Cerebellar nuclear complex (tissue), 1 donor: Measurements from ENCODE around the gene PSMD9.
A peak's percentile ranks its signal among the peaks of the same experiment; 100 is the strongest.
"Not testable (repeated sequence)": the region's sequence is repeated elsewhere in the genome, so short reads cannot be mapped to it uniquely, and the experiment has no call there.

Source experiments
- DNase-seq, 2 experiments: peaks; one replicate each; lab custom pipeline; 2025; lab: John Stamatoyannopoulos, UW

Gene PSMD9

DNA sequence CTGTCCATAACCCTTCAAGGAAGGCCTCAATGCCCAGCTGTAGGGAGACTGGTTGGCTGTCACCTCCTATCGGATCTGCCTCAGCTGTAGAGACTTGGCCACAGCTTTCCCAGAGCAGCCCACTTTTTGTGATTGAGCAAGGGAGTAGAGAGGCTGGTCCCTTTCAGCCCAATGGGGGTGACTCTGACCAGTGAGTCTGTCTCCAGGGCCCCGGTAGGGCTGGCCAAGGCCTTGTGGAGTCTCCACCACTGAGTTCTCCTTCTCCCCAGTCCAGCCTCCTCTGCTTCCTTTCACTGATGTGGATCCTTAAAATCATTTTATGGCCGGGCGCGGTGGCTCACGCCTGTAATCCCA, 15.4 kb upstream of the PSMD9 start:
- DNase-seq, result no peak

DNA sequence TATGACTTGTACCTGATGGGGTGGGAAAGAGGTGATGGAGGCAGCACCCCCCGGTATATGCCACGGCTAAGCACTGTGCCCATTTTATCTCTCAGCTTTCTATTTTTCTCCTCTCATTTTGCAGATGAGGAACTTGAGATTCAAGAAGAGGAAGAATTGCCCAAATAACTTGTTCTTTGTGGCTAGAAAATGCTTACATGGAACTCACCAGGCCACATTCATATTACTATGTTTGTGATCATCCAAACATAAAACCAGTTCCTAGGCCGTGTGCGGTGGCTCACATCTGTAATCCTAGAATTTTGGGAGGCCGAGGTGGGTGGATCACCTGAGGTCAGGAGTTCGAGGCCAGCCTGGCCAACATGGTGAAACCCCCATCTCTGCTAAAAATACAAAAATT, 14.5 kb upstream of the PSMD9 start:
- no peak for DNase-seq

GRCh38 chr12:121875582-121875981, 13.0 kb upstream of the PSMD9 start:
- DNase-seq, result no peak

GRCh38 chr12:121876080-121876447, 12.5 kb upstream of the PSMD9 start:
- DNase-seq, result not testable (repeated sequence)

DNA sequence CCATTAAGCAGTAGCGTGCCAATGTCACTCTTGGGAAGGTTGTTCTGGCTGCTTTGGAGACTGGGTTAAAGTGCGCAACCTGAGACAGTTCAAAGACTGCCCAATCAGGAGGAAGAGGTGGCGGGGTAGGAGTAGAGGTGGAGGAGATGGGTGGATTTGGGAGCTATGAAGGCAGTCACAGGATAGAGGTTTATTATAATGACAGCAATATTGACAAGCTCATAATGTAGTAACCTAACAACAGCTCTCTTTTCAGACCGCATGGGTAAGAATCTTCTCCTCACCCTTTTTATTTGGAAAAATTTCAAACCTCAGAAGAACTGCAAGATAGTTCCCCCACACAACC, 5.3 kb upstream of the PSMD9 start:
- no peak for DNase-seq

DNA sequence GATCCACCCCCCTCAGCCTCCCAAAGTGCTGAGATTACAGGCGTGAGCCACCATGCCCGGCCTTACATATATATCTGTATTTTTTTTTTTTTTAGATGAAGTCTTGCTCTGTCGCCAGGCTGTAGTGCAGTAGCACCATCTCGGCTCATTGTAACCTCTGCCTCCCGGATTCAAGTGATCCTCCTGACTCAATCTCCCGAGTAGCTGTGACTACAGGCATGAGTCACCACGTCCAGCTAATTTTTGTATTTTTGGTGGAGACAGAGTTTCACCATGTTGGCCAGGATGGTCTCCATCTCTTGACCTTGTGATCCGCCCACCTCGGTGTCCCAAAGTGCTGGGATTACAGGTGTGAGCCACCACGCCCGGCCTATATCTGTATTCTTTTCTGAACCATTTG, 3.5 kb upstream of the PSMD9 start:
- not testable (repeated sequence) for DNase-seq

DNA sequence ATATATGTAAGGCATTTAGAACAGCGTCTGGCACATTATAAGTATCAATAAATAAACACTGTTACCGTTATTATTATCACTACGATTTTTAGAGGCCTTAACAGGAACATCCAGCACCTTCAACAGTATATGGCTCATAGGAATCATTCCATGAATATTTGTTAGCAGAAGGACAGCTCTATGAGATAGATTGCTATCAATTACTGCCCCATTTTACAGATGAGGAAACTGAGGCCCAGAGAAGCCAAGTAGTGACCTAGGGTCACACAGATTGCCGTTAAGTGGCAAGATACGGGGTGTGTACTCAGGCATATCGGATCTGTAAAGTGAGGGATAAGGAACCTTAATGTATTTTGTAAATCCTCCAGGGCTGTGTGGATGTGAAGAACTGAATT, 510 bp upstream of the PSMD9 start:
- DNase-seq, result no peak

- no peak for DNase-seq
Measured at GRCh38 chr12:121889274-121889624, 659 bp downstream of the PSMD9 start.

DNA sequence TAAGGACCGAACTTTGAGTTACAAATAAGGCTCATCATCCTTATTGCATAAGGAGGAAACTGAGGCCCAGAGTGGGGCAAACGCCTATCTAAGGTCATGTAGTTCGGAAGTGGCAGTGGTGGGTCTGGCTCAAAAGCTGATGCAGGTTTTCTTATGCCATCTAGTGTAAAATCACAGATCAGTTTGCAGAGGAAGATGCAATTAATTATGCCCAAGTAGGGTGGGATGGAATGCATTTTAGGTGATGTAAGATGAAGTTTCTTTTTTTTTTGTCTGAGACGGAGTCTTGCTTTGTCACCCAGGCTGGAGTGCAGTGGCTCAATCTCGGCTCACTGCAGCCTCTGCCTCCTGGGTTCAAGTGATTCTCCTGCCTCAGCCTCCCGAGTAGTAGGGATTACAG, 1.1 kb downstream of the PSMD9 start:
- DNase-seq, result not testable (repeated sequence)

GRCh38 chr12:121892673-121893561, 4.3 kb downstream of the PSMD9 start:
- no peak for DNase-seq

GRCh38 chr12:121893961-121894460, 5.4 kb downstream of the PSMD9 start:
- DNase-seq, result no peak

- DNase-seq, result no peak
Measured at GRCh38 chr12:121894633-121895032, 6.0 kb downstream of the PSMD9 start.

- DNase-seq, result no peak
Measured at GRCh38 chr12:121898287-121898686, 9.7 kb downstream of the PSMD9 start.

DNA sequence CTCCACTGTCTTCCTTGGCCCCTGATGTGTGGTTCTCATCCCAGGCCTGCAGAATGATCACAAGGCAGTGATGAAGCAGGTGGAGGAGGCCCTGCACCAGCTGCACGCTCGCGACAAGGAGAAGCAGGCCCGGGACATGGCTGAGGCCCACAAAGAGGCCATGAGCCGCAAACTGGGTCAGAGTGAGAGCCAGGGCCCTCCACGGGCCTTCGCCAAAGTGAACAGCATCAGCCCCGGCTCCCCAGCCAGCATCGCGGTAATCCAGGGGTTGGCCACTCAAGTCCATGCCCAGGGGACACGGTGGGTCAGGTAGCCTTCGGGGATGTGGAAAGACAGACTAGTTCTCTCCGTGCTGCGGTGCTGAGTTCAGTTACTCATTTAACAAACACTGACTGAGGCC, 11.0 kb downstream of the PSMD9 start:
- no peak for DNase-seq

DNA sequence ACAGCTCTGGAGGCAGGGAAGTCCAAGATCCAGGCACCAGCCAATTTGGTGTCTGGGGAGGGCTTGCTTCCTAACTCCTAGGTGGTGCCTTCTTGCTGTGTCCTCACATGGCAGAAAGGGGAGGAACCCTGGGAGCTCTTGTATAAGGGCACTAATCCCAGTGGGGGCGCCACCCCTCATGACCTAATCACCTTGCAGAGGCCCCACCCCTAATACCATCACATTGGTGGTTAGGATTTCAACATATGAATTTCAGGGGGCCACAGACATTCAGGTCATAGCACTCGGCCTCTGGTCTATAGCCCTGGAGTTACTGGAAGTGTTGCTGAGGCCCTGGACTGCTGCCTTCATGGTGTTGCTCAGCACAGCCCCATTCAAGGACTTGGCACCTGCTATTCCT, 14.6 kb downstream of the PSMD9 start:
- no peak for DNase-seq

GRCh38 chr12:121905746-121906145, 17.2 kb downstream of the PSMD9 start:
- DNase-seq, result no peak

GRCh38 chr12:121908702-121909101, 20.1 kb downstream of the PSMD9 start:
- no peak for DNase-seq

DNA sequence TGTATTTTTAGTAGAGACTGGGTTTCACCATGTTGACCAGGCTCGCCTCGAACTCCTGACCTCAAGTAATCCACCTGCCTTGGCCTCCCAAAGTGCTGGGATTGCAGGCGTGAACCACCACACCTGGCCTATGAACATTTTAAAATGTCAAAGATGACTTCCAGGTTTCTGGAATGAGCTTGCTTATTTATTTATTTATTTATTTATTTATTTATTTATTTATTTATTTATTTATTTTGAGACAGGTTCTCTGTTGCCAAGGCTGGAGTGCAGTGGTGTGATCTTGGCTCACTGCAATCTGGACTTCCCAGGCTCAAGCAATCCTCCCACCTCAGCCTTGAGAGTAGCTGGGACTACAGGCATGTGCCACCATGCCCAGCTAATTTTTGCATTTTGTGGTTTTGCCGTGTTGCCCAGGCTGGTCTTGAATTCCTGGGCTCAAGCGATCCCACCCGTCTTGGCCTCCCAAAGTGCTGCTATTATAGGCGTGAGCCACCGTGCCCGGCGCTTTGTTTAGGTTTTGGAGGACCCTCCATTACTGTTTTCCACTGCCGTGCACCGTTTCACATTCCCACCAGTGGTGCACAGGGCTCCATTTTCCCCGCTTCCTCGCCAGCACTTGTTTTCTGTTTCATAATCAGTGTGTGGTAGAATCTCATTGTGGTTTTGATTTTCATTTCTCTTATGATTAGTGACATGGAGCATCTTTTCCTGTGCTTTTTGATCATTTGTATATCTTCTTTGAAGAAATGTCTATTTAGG, 23.4 kb downstream of the PSMD9 start:
- DNase-seq, result no peak

GRCh38 chr12:121915841-121916321, 27.3 kb downstream of the PSMD9 start:
- DNase-seq, result no peak

DNA sequence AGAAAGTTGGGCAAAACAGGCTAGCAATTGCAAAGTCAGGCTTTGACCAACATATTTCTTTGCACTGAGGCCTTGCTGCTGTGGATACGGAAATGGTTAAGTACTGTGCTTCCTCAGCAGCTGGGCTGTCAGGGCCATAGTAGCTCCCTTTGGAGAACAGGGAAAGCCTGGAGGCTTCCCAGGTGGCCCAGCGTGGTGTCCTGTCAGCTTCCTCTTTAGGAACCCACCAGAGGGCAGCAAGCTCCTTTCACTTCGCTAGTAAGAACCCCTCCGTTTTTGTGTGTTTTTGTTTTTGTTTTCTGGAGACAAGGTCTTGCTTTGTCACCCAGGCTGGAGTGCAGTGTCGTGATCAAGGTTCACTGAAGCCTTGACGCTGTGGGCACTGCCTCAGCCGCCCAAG, 28.1 kb downstream of the PSMD9 start:
- no peak for DNase-seq

DNA sequence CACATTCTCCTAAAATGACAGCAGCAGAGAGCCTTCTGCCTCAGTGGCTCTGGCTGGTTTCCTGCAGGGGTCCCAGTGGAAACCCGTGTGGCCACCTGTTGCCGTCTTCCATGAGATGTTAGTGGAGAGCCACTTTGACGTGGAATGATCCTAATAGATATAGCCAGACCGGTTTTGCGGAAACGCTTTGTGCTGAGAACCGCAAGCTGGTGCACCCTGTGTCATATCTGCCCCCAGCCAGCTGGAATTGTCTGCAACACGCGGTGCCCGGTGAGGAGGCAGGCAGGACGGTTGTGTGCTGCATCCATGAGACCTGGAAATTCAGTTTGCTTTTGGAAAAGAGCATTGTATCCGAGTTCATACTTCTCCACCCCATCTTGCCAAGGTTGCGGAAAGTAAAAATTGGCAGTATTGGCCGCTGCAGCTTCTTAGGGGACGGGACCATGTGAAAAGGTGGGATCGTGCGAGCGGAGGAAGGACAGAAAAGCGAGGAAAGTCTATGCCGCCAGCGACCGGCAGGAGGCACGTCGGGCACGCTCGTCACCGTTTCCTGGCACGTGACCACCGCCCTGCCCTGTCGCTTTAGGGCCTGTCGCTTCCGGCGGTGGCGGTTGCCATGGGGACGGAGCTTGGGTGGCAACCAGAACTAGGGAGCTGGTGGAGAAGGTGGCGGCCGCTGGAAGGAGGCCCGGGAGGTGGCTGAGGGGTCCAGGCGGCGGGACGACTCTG, 29.5 kb downstream of the PSMD9 start, which contains the start of gene CFAP251:
TSS of gene CFAP251 (plus strand) at position 643 of the 729 bp plus-strand sequence. CDS start 2,714 bp downstream, outside the sequence.
- DNase-seq, result peak; percentile 72 to 73

- no peak for DNase-seq
Measured at GRCh38 chr12:121918679-121919038, 30.1 kb downstream of the PSMD9 start.
